Lower lobe of right lung (tissue), 2 donors: ENCODE measurements around the gene SGCA. TPM values are rescaled to one million over a fixed set of nuclear protein-coding genes. Genes with fewer than 3 reads are reported as not detected.
A peak's percentile ranks its signal among the peaks of the same experiment; 100 is the strongest.

ENCODE experiments used
- ATAC-seq, 2 donors: fragments of 200-7000 bp; cut with Tn5 transposase; one replicate each; pipeline ENCODE4 v1.9.1; 2020 to 2022; ENCODE audit warnings: mild to moderate bottlenecking in 2 of 2, moderate library complexity in 2 of 2
- DNase-seq: peaks from one replicate; pipeline ENCODE4 v3.0.0-alpha.2; 2020
- H3K27ac ChIP-seq: fragments of 200-600 bp; one replicate; pipeline ENCODE4 v1.8.0; 2022
- H3K27me3 ChIP-seq: fragments of 200-600 bp; one replicate; pipeline ENCODE4 v1.8.0; 2022; ENCODE audit warnings: low read depth
- H3K36me3 ChIP-seq: fragments of 200-600 bp; one replicate; pipeline ENCODE4 v1.8.0; 2022; ENCODE audit warnings: mild to moderate bottlenecking
- H3K4me1 ChIP-seq: fragments of 200-600 bp; one replicate; pipeline ENCODE4 v1.8.0; 2022
- H3K4me3 ChIP-seq: fragments of 200-600 bp; one replicate; pipeline ENCODE4 v1.8.0; 2022; ENCODE audit warnings: mild to moderate bottlenecking
- H3K9me3 ChIP-seq: fragments of 200-600 bp; one replicate; pipeline ENCODE4 v1.8.0; 2022
- CTCF ChIP-seq: fragments of 200-600 bp; IDR thresholded peaks from one replicate; pipeline ENCODE4 v1.8.0; 2022; ENCODE audit warnings: antibody characterized with exemption, mild to moderate bottlenecking
- intact Hi-C: fragments of 100-400 bp; cut with DNase I; formaldehyde crosslinking; loops from one replicate; pipeline ENCODE4 v1.11.0; 2022
- total RNA-seq: library from RNA; stranded (reverse); fragmentation: NEBNext Ultra II Directional; extraction: Animal tissue kit (Norgen Biotek cat#: 25700); gene quantifications from one replicate; pipeline ENCODE4 v1.2.1, GENCODE V29; 2021
- donor health status: DM: no; HTN: yes; CAD: no; lungs with severe emphysema.

SGCA gene
- total RNA-seq, 1 donor from 2014 or later = 9.1 TPM

- ATAC-seq (no peak), DNase-seq (no peak)
- Histone ChIP-seq H3K27ac (peak overlapping the region; percentile 14), H3K4me3 (no peak overlapping the region), H3K9me3 (no peaks in the 10 kb centered on the region), H3K36me3 (no peaks in the 10 kb centered on the region), H3K4me1 (peaks cover 34% of the 10 kb centered on the region), H3K27me3 (peaks cover 26% of the 10 kb centered on the region)
- intact Hi-C loops = loop anchor here (10.0 kb wide), 1 partner anchor 59 kb away; no protein-coding TSS in a partner anchor
- TF ChIP-seq CTCF = no peak
These were observed 40.2 kb downstream of the SGCA start for GRCh38 chr17:50205963-50206505.

- Histone ChIP-seq H3K36me3 (no peaks in the 10 kb centered on the region), H3K4me1 (peaks cover 33% of the 10 kb centered on the region), H3K4me3 (no peak overlapping the region), H3K9me3 (no peaks in the 10 kb centered on the region), H3K27ac (peak overlapping the region; percentile 9), H3K27me3 (peaks cover 19% of the 10 kb centered on the region)
- no peak for DNase-seq
- ATAC-seq = no peak
- intact Hi-C loops = loop anchor here (10.0 kb wide), 1 partner anchor 58 kb away; no protein-coding TSS in a partner anchor
- TF ChIP-seq CTCF = no peak
These were observed 40.9 kb downstream of the SGCA start for GRCh38 chr17:50206604-50207293.

GRCh38 chr17:50207315-50207714 lies 41.5 kb downstream of the SGCA start:
- no peaks in the 10 kb centered on the region for H3K36me3 ChIP-seq
- peaks cover 15% of the 10 kb centered on the region for H3K27me3 ChIP-seq
- no peak for ATAC-seq
- H3K4me3 ChIP-seq = no peak overlapping the region
- H3K9me3 ChIP-seq = no peaks in the 10 kb centered on the region
- H3K4me1 ChIP-seq = peaks cover 38% of the 10 kb centered on the region
- TF ChIP-seq CTCF = no peak
- intact Hi-C loops = loop anchor here (10.0 kb wide), 1 partner anchor 57 kb away; no protein-coding TSS in a partner anchor
- no peak for DNase-seq
- peak overlapping the region; percentile 9 for H3K27ac ChIP-seq

- no peaks in the 10 kb centered on the region for H3K9me3 ChIP-seq
- peaks cover 10% of the 10 kb centered on the region for H3K27me3 ChIP-seq
- peak overlapping the region; percentile 9 for H3K27ac ChIP-seq
- no peak for TF ChIP-seq CTCF
- ATAC-seq (no peak), DNase-seq (no peak)
- no peak overlapping the region for H3K4me3 ChIP-seq
- H3K36me3 ChIP-seq = no peaks in the 10 kb centered on the region
- H3K4me1 ChIP-seq = peaks cover 38% of the 10 kb centered on the region
- intact Hi-C loops = loop anchor here (10.0 kb wide), 1 partner anchor 57 kb away; no protein-coding TSS in a partner anchor
These were observed 42.2 kb downstream of the SGCA start for GRCh38 chr17:50207792-50208567.

- intact Hi-C loops = loop anchor here (10.0 kb wide), 1 partner anchor 56 kb away; no protein-coding TSS in a partner anchor
- DNase-seq (no peak), ATAC-seq (no peak)
- H3K27ac ChIP-seq = no peak overlapping the region
- no peaks in the 10 kb centered on the region for H3K36me3 ChIP-seq
- H3K27me3 ChIP-seq = peaks cover 6% of the 10 kb centered on the region
- peaks cover 34% of the 10 kb centered on the region for H3K4me1 ChIP-seq
- no peaks in the 10 kb centered on the region for H3K9me3 ChIP-seq
- no peak for TF ChIP-seq CTCF
- H3K4me3 ChIP-seq = no peak overlapping the region
These were observed 42.8 kb downstream of the SGCA start for GRCh38 chr17:50208611-50209061.
